ENCODE measurements around the gene DOCK10. TPM values are rescaled to one million over a fixed set of nuclear protein-coding genes. Genes with fewer than 3 reads are reported as not detected.

DOCK10 gene
- total RNA-seq, 1 experiment from 2014 or later: 28.9 TPM

DNA sequence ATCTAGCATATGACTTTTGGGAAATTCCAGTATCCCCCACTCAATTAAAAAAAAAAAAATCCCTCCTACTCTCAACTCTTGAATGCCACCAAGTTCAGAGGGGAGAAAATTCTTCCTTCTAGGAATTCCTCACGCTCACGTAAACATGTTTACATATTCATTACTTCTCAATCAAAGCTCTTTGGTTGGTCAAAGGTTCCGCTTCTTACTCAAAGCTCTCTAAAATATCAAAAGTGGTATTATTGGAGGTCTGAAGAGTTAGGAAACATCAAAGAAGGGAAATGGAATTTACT lies 4.1 kb downstream of the DOCK10 start:
- no peaks in the 10 kb centered on the region for H3K4me1 ChIP-seq (replicated peaks; ENCODE audit: insufficient read depth)
- no peak overlapping the region for H3K4me3 ChIP-seq
- H3K27ac ChIP-seq: no peak overlapping the region
- H3K9me2 ChIP-seq (ENCODE audit: insufficient read depth): no peaks in the 10 kb centered on the region; the same call in 1 of the 2 replicates
- H2AFZ ChIP-seq: no peak overlapping the region
- peaks cover 43% of the 10 kb centered on the region for H3K27me3 ChIP-seq (ENCODE audit: insufficient read depth, low read depth)
- no peak for DNase-seq
- ChIA-PET POLR2A (ENCODE audit: unreplicated experiment) (interaction anchor here (0.7 kb wide), 1 partner anchor 685 kb away, joined by 4 read pairs; no protein-coding TSS in a partner anchor), CTCF (no interaction called here)
- no peaks in the 10 kb centered on the region for H4K20me1 ChIP-seq (ENCODE audit: insufficient read depth)
- H3K36me3 ChIP-seq (ENCODE audit: low read depth): no peaks in the 10 kb centered on the region
- no peaks in the 10 kb centered on the region for H3K9me3 ChIP-seq (ENCODE audit: insufficient read depth, low read depth)
- intact Hi-C loops (cut with micrococcal nuclease; ENCODE audit: unreplicated experiment): no loop called here
- H3K4me2 ChIP-seq: no peak overlapping the region
- no TSS peak for BruUV-seq (replicated peaks)
- TF ChIP-seq EZH2 (IDR thresholded peaks at IDR 0.05; ENCODE audit: low read depth) (no peak), CTCF (conservative IDR thresholded peaks at IDR 0.05) (no peak)
- H3K79me2 ChIP-seq (ENCODE audit: low read depth): no peaks in the 10 kb centered on the region
- no peaks in the 10 kb centered on the region for H3F3A ChIP-seq (ENCODE audit: insufficient read depth, low read depth)

DNA sequence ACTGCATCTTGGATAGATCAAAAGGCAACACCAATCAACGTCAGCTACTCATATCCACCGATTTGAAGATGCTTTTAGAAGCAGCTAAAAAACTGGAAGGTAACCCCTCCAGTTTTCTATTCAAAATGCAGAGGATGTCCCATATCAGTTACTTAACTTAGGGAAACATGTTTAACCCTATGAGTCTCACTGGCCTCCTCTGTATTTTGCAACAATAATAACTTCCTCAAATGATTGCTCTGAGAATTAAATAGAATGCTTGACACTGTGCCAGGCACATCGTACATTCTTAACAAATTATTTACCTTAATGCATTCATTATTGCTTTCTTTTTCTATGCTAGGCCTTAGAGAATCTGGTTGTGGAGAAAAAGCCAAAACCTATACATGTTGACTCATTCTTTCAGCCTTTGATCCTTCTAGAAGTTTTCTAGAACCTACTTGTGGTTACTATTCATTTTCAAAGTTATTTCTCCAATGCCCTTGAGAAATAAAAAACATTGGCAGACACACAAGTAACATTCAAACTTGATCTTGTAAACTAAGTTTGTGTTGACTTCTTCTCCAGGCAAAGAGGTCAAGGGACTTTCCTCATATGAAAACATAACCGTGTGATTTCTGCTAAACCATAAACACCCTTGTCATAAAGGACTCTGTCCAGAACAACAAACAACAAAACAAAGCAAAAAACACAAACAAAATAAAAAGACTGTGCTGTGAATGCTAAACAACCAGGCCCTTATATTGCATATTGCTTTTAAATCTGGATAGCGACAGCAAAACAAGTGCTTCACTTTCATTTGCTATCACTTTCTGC lies 4.6 kb downstream of the DOCK10 start:
- Histone ChIP-seq H3F3A (ENCODE audit: insufficient read depth, low read depth) (no peaks in the 10 kb centered on the region), H3K27me3 (ENCODE audit: insufficient read depth, low read depth) (peaks cover 38% of the 10 kb centered on the region), H4K20me1 (ENCODE audit: insufficient read depth) (no peaks in the 10 kb centered on the region), H2AFZ (no peak overlapping the region), H3K27ac (no peak overlapping the region), H3K9me3 (ENCODE audit: insufficient read depth, low read depth) (no peaks in the 10 kb centered on the region), H3K36me3 (ENCODE audit: low read depth) (no peaks in the 10 kb centered on the region), H3K79me2 (ENCODE audit: low read depth) (no peaks in the 10 kb centered on the region), H3K4me2 (no peak overlapping the region), H3K4me3 (no peak overlapping the region), H3K9me2 (ENCODE audit: insufficient read depth) (no peaks in the 10 kb centered on the region; the same call in 1 of the 2 replicates), H3K4me1 (replicated peaks; ENCODE audit: insufficient read depth) (no peaks in the 10 kb centered on the region)
- intact Hi-C loops (cut with micrococcal nuclease; ENCODE audit: unreplicated experiment): no loop called here
- ChIA-PET POLR2A (ENCODE audit: unreplicated experiment) (interaction anchor here (0.7 kb wide), 1 partner anchor 684 kb away, joined by 4 read pairs; no protein-coding TSS in a partner anchor), CTCF (no interaction called here)
- BruUV-seq (replicated peaks): no TSS peak
- no peak for DNase-seq
- TF ChIP-seq CTCF (conservative IDR thresholded peaks at IDR 0.05) (no peak), EZH2 (IDR thresholded peaks at IDR 0.05; ENCODE audit: low read depth) (no peak)

GRCh38 chr2:225036431-225036830 lies 5.8 kb downstream of the DOCK10 start:
- Histone ChIP-seq H3K27ac (no peak overlapping the region), H3K4me1 (replicated peaks; ENCODE audit: insufficient read depth) (no peaks in the 10 kb centered on the region), H3K9me2 (ENCODE audit: insufficient read depth) (no peaks in the 10 kb centered on the region; the same call in 1 of the 2 replicates), H3K36me3 (ENCODE audit: low read depth) (no peaks in the 10 kb centered on the region), H4K20me1 (ENCODE audit: insufficient read depth) (no peaks in the 10 kb centered on the region), H3K9me3 (ENCODE audit: insufficient read depth, low read depth) (no peaks in the 10 kb centered on the region), H3K79me2 (ENCODE audit: low read depth) (no peaks in the 10 kb centered on the region), H2AFZ (no peak overlapping the region), H3K27me3 (ENCODE audit: insufficient read depth, low read depth) (peaks cover 28% of the 10 kb centered on the region), H3F3A (ENCODE audit: insufficient read depth, low read depth) (no peaks in the 10 kb centered on the region), H3K4me2 (no peak overlapping the region), H3K4me3 (no peak overlapping the region)
- TF ChIP-seq CTCF (conservative IDR thresholded peaks at IDR 0.05): no peak
- no peak for TF ChIP-seq EZH2 (IDR thresholded peaks at IDR 0.05; ENCODE audit: low read depth)
- BruUV-seq (replicated peaks): no TSS peak
- intact Hi-C loops (cut with micrococcal nuclease; ENCODE audit: unreplicated experiment): no loop called here
- DNase-seq: no peak
- ChIA-PET POLR2A (ENCODE audit: unreplicated experiment) (no interaction called here), CTCF (no interaction called here)

Measured in PC-9 (cell line).